WTC11 (cell line): ENCODE measurements around the gene FAM20C. TPM values are rescaled to one million over a fixed set of nuclear protein-coding genes. Genes with fewer than 3 reads are reported as not detected.

Experiments
- ATAC-seq: fragments of 200-7000 bp; cut with Tn5 transposase; 2 replicates; pipeline ENCODE4 v1.10.0; 2021; ENCODE audit warnings: mild to moderate bottlenecking, moderate library complexity
- CTCF ChIA-PET: fragments of 300-600 bp; sonication (Branson Sonifier 250); formaldehyde crosslinking; loops from one replicate; lab custom pipeline; 2021; ENCODE audit warnings: antibody characterized with exemption; lab: Charles Lee
- POLR2A ChIA-PET: fragments of 350-600 bp; sonication (Branson Sonifier 250); formaldehyde crosslinking; loops from one replicate; lab custom pipeline; 2021; ENCODE audit warnings: antibody characterized with exemption; lab: Charles Lee
- DNase-seq: peaks from one replicate; pipeline ENCODE4 v3.0.0; 2021; ENCODE audit warnings: low spot score
- H3K27ac Mint-ChIP-seq: 2 replicates; pipeline ENCODE4 v1.8.0; 2021; ENCODE audit warnings: mixed read lengths
- H3K27me3 Mint-ChIP-seq: 2 replicates; pipeline ENCODE4 v1.8.0; 2021; ENCODE audit warnings: low read depth, mild to moderate bottlenecking, moderate library complexity, mixed read lengths
- H3K36me3 Mint-ChIP-seq: 2 replicates; pipeline ENCODE4 v1.8.0; 2021; ENCODE audit warnings: mixed read lengths
- H3K4me1 Mint-ChIP-seq: 2 replicates; pipeline ENCODE4 v1.8.0; 2022; ENCODE audit warnings: mixed read lengths
- H3K4me3 Mint-ChIP-seq: 2 replicates; pipeline ENCODE4 v1.8.0; 2021; ENCODE audit warnings: mild to moderate bottlenecking, moderate library complexity, mixed read lengths
- H3K9me3 Mint-ChIP-seq: 2 replicates; pipeline ENCODE4 v1.8.0; 2021; ENCODE audit warnings: mixed read lengths
- ATF6 ChIP-seq: sonication (generic); formaldehyde crosslinking; IDR thresholded peaks from 2 replicates; pipeline ENCODE4 v1.8.1; 2023; ENCODE audit warnings: mild to moderate bottlenecking, missing genetic modification reagents
- CDX4 ChIP-seq: fragments of 250-450 bp; sonication (Bioruptor Pico); IDR thresholded peaks from 2 replicates; pipeline ENCODE4 v1.9.0; 2021; ENCODE audit warnings: moderate library complexity, mild to moderate bottlenecking, inconsistent platforms, borderline replicate concordance
- CREB1 ChIP-seq: sonication (generic); formaldehyde crosslinking; IDR thresholded peaks from 2 replicates; pipeline ENCODE4 v1.8.0; 2023; ENCODE audit warnings: mild to moderate bottlenecking, missing genetic modification reagents
- CREM ChIP-seq: sonication (generic); formaldehyde crosslinking; IDR thresholded peaks from 2 replicates; pipeline ENCODE4 v1.8.1; 2022; ENCODE audit warnings: mild to moderate bottlenecking, missing genetic modification reagents, moderate library complexity
- E2F4 ChIP-seq: sonication (generic); formaldehyde crosslinking; IDR thresholded peaks from 2 replicates; pipeline ENCODE4 v1.8.1; 2022; ENCODE audit warnings: low read depth, mild to moderate bottlenecking, moderate library complexity, missing genetic modification reagents, borderline replicate concordance
- FOXJ3 ChIP-seq: sonication (generic); formaldehyde crosslinking; IDR thresholded peaks from 2 replicates; pipeline ENCODE4 v1.9.0; 2021; ENCODE audit warnings: missing genetic modification reagents, mild to moderate bottlenecking, borderline replicate concordance
- FOXP4 ChIP-seq: sonication (generic); formaldehyde crosslinking; IDR thresholded peaks from 2 replicates; pipeline ENCODE4 v1.8.0; 2022; ENCODE audit warnings: mild to moderate bottlenecking, missing genetic modification reagents
- GRHL2 ChIP-seq: fragments of 250-450 bp; sonication (Bioruptor Pico); IDR thresholded peaks from 2 replicates; pipeline ENCODE4 v1.8.0; 2022; ENCODE audit warnings: mild to moderate bottlenecking, moderate library complexity; ENCODE audit not compliant: insufficient replicate concordance, severe bottlenecking
- HMGA2 ChIP-seq: fragments of 250-450 bp; sonication (Bioruptor Pico); IDR thresholded peaks from 2 replicates; pipeline ENCODE4 v1.4.0; 2021; ENCODE audit warnings: mild to moderate bottlenecking, moderate library complexity
- IRF2 ChIP-seq: sonication (generic); formaldehyde crosslinking; IDR thresholded peaks from 2 replicates; pipeline ENCODE4 v1.8.0; 2022; ENCODE audit warnings: low read depth, missing genetic modification reagents, borderline replicate concordance
- JUN ChIP-seq: sonication (generic); formaldehyde crosslinking; IDR thresholded peaks from 2 replicates; pipeline ENCODE4 v1.8.0; 2023; ENCODE audit warnings: mild to moderate bottlenecking, missing genetic modification reagents
- MXD4 ChIP-seq: fragments of 250-450 bp; sonication (Bioruptor Pico); IDR thresholded peaks from 2 replicates; pipeline ENCODE4 v1.8.0; 2021; ENCODE audit warnings: mild to moderate bottlenecking, moderate library complexity, borderline replicate concordance
- NFE2L1 ChIP-seq: sonication (generic); formaldehyde crosslinking; IDR thresholded peaks from 2 replicates; pipeline ENCODE4 v1.8.1; 2023; ENCODE audit warnings: missing genetic modification reagents
- NFYB ChIP-seq: sonication (generic); formaldehyde crosslinking; conservative IDR thresholded peaks from 2 replicates; pipeline ENCODE4 v1.8.0; 2022; ENCODE audit warnings: low read depth, missing genetic modification reagents
- PRRX2 ChIP-seq: fragments of 250-450 bp; sonication (Bioruptor Pico); IDR thresholded peaks from 2 replicates; pipeline ENCODE4 v1.8.0; 2021; ENCODE audit warnings: mild to moderate bottlenecking
- STAT6 ChIP-seq: sonication (generic); formaldehyde crosslinking; conservative IDR thresholded peaks from 2 replicates; pipeline ENCODE4 v1.8.1; 2023; ENCODE audit warnings: mild to moderate bottlenecking, low read depth, missing genetic modification reagents, moderate library complexity
- ZNF121 ChIP-seq: sonication (generic); formaldehyde crosslinking; IDR thresholded peaks from 2 replicates; pipeline ENCODE4 v1.8.0; 2023; ENCODE audit warnings: missing genetic modification reagents
- ZNF317 ChIP-seq: sonication (generic); formaldehyde crosslinking; IDR thresholded peaks from 2 replicates; pipeline ENCODE4 v1.8.1; 2023; ENCODE audit warnings: low read depth, mild to moderate bottlenecking, moderate library complexity, missing genetic modification reagents, borderline replicate concordance
- ZNF396 ChIP-seq: fragments of 250-450 bp; sonication (Bioruptor Pico); IDR thresholded peaks from 2 replicates; pipeline ENCODE4 v1.8.0; 2021; ENCODE audit warnings: mild to moderate bottlenecking, moderate library complexity, borderline replicate concordance
- ZNF423 ChIP-seq: fragments of 250-450 bp; sonication (Bioruptor Pico); IDR thresholded peaks from 2 replicates; pipeline ENCODE4 v2.1.2; 2022; ENCODE audit warnings: mild to moderate bottlenecking, moderate library complexity
- ZNF671 ChIP-seq: fragments of 250-450 bp; sonication (Bioruptor Pico); IDR thresholded peaks from 2 replicates; pipeline ENCODE4 v1.8.0; 2021; ENCODE audit warnings: mild to moderate bottlenecking
- ZSCAN18 ChIP-seq: fragments of 250-450 bp; sonication (Bioruptor Pico); IDR thresholded peaks from 2 replicates; pipeline ENCODE4 v2.1.2; 2022; ENCODE audit warnings: mild to moderate bottlenecking, moderate library complexity
- total RNA-seq: library from RNA; stranded (reverse); gene quantifications from 3 replicates; pipeline ENCODE4 v1.2.3, GENCODE V29; 2021

FAM20C gene
- total RNA-seq, 1 experiment from 2014 or later, result 64.9 TPM

GRCh38 chr7:166338-167060 lies 25.9 kb upstream of the FAM20C start (continued):
- TF ChIP-seq ATF6 (CRISPR knock-in tag) (no peak), FOXJ3 (CRISPR knock-in tag) (no peak), ZNF121 (CRISPR knock-in tag) (no peak), ZNF317 (CRISPR knock-in tag) (no peak), CREM (CRISPR knock-in tag) (no peak), CDX4 (CRISPR knock-in tag) (no peak), PRRX2 (no peak), CREB1 (CRISPR knock-in tag) (no peak), GRHL2 (CRISPR knock-in tag) (no peak), NFYB (no peak)

- no peak for ATAC-seq
Observed at GRCh38 chr7:167090-167855, 25.1 kb upstream of the FAM20C start.

More at GRCh38 chr7:167090-167855, 25.1 kb upstream of the FAM20C start:
- ChIA-PET CTCF (no interaction called here), POLR2A (interaction anchor here (1.0 kb wide), 1 partner anchor 16 kb away, joined by 3 read pairs; no protein-coding TSS in a partner anchor)
- Mint-ChIP-seq H3K27ac (no peak overlapping the region), H3K27me3 (peaks cover 3% of the 10 kb centered on the region; the same call in 1 of the 2 replicates), H3K4me3 (no peak overlapping the region), H3K4me1 (peaks cover 11% of the 10 kb centered on the region), H3K36me3 (no peaks in the 10 kb centered on the region), H3K9me3 (no peaks in the 10 kb centered on the region)
- TF ChIP-seq ZNF396 (CRISPR knock-in tag) (no peak), ZSCAN18 (CRISPR knock-in tag) (no peak), MXD4 (CRISPR knock-in tag) (no peak), HMGA2 (CRISPR knock-in tag) (no peak), CREB1 (CRISPR knock-in tag) (no peak), ZNF671 (no peak), NFE2L1 (CRISPR knock-in tag) (no peak), JUN (CRISPR knock-in tag) (no peak), FOXP4 (no peak), STAT6 (no peak), E2F4 (no peak), ZNF423 (CRISPR knock-in tag) (no peak), IRF2 (CRISPR knock-in tag) (no peak)
- no peak for DNase-seq
